ENCODE measurements around the gene LCE3D. TPM values are rescaled to one million over a fixed set of nuclear protein-coding genes. Genes with fewer than 3 reads are reported as not detected.

The LCE3D gene
- total RNA-seq (not detected), polyA plus RNA-seq (under 1 TPM in 1 of 3 donors, not detected in 2; 0.98 TPM)
- long read RNA-seq, donor 1 = 0 reads
- long read RNA-seq, donor 2 = 0 reads
- long read RNA-seq, donor 3 = 0 reads
- long read RNA-seq, donor 4 = 0 reads
- long read RNA-seq, donor 5 = 0 reads
- long read RNA-seq, donor 6 = 0 reads
- long read RNA-seq, donor 7 = 0 reads
- long read RNA-seq, donor 8 = 0 reads
- long read RNA-seq, donor 9 = 0 reads
- long read RNA-seq, donor 10 = 0 reads

GRCh38 chr1:152580433-152580832, at the start of gene LCE3D:
LCE3D (minus strand) TSS chr1:152580516; CDS start chr1:152579936, 580 bp downstream.
- no peaks in the 10 kb centered on the region for H3K9me3 ChIP-seq
- no peaks in the 10 kb centered on the region for H3K4me1 ChIP-seq
- WGBS, 5 donors = 73 to 82% (median 75%) methylated on average over 4 of the region's 4 CpGs
- H3K4me3 ChIP-seq = no peak within 1 kb of the TSS
- no peak within 1 kb of the TSS for H3K27ac ChIP-seq
- peaks cover 0 to 8% (median 0%) of the 10 kb centered on the region in 3 donors for H3K27me3 ChIP-seq
- H3K36me3 ChIP-seq = no peaks in the 10 kb centered on the region
- intact Hi-C loops (cut with DNase I; ENCODE audit: low total_unique reads) = no loop called here
- no peak for TF ChIP-seq CTCF (IDR thresholded peaks at IDR 0.05)
- TF ChIP-seq EP300 (IDR thresholded peaks at IDR 0.05) = no peak
- TF ChIP-seq POLR2AphosphoS5 (IDR thresholded peaks at IDR 0.05) = no peak
- no peak for TF ChIP-seq POLR2A (IDR thresholded peaks at IDR 0.05)
- no peak for DNase-seq

GRCh38 chr1:152626744-152627143, 46.4 kb upstream of the LCE3D start:
- no peak for DNase-seq
- TF ChIP-seq POLR2A (IDR thresholded peaks at IDR 0.05) (no peak), EP300 (IDR thresholded peaks at IDR 0.05) (no peak), CTCF (IDR thresholded peaks at IDR 0.05) (no peak), POLR2AphosphoS5 (IDR thresholded peaks at IDR 0.05) (no peak)
- Histone ChIP-seq H3K27ac (no peak overlapping the region), H3K4me3 (no peak overlapping the region), H3K9me3 (peaks cover 0 to 23% (median 8%) of the 10 kb centered on the region in 4 donors), H3K4me1 (no peaks in the 10 kb centered on the region), H3K27me3 (peaks cover 0 to 34% (median 0%) of the 10 kb centered on the region in 3 donors), H3K36me3 (no peaks in the 10 kb centered on the region)
- intact Hi-C loops (cut with DNase I; ENCODE audit: low total_unique reads) = no loop called here
- 63 to 97% (median 82%) methylated on average over 1 of the region's 1 CpG for WGBS, 5 donors

DNA sequence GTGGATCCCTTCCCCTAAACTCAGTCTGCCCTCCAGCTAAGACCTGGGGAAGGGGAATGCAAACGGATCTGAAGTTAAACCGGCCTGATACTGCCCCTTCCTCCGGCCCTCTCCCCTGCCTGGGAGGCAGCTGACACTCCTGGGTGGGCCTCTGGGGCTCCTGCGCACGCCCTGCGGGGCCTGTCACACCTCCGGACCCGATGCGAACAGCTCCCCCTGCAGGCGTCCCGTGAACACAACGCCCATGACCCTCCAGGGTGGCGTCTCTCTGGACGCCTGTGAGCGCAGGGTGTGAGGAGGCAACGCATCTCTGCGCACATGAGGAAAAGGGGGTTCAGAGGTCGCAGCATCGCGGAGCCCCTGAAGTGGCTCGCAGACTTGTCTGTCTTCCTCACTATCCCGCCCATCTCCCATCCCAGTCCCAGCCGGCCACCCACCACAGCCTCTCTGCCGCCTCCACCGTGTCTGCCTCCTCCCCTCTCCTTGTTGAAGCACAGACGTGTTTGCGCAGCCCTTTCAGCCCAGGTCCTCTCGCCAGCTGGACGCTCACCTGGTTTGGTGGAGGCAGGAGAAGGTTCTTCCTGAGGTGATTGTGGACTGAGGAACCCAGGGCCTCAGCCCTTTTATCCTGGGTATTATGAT, 43.0 kb upstream of the LCE3D start:
- Histone ChIP-seq H3K36me3 (no peaks in the 10 kb centered on the region), H3K4me3 (no peak overlapping the region), H3K27ac (no peak overlapping the region), H3K27me3 (peaks cover 0 to 24% (median 0%) of the 10 kb centered on the region in 3 donors), H3K4me1 (no peaks in the 10 kb centered on the region), H3K9me3 (peaks cover 0 to 23% (median 17%) of the 10 kb centered on the region in 4 donors)
- peak in 1 of 2 donors; percentile 5 for DNase-seq
- 15 to 39% (median 23%) methylated on average over 17 to 29 of the region's 29 CpGs for WGBS, 5 donors
- intact Hi-C loops (cut with DNase I; ENCODE audit: low total_unique reads) = no loop called here
- no peak for TF ChIP-seq EP300 (IDR thresholded peaks at IDR 0.05)
- no peak for TF ChIP-seq POLR2A (IDR thresholded peaks at IDR 0.05)
- TF ChIP-seq CTCF (IDR thresholded peaks at IDR 0.05) = no peak
- no peak for TF ChIP-seq POLR2AphosphoS5 (IDR thresholded peaks at IDR 0.05)

- TF ChIP-seq POLR2A (IDR thresholded peaks at IDR 0.05) (no peak), EP300 (IDR thresholded peaks at IDR 0.05) (no peak), POLR2AphosphoS5 (IDR thresholded peaks at IDR 0.05) (no peak), CTCF (IDR thresholded peaks at IDR 0.05) (no peak)
- Histone ChIP-seq H3K36me3 (no peaks in the 10 kb centered on the region), H3K4me3 (no peak within 1 kb of the TSS), H3K27ac (no peak within 1 kb of the TSS), H3K9me3 (peaks cover 0 to 29% (median 20%) of the 10 kb centered on the region in 4 donors), H3K27me3 (peaks cover 0 to 20% (median 0%) of the 10 kb centered on the region in 3 donors), H3K4me1 (no peaks in the 10 kb centered on the region)
- peak in 1 of 2 donors; percentile 4 for DNase-seq
- intact Hi-C loops (cut with DNase I; ENCODE audit: low total_unique reads) = no loop called here
- WGBS, 5 donors = 35 to 64% (median 55%) methylated on average over 10 of the region's 10 CpGs
These were observed 42.5 kb upstream of the LCE3D start, which contains the start of gene LCE3A for GRCh38 chr1:152622803-152623202. LCE3A (minus strand) TSS chr1:152623103; CDS start chr1:152623103, 0 bp downstream.
